SK-N-SH (cell line): ENCODE measurements around the gene CTNNB1. TPM values are rescaled to one million over a fixed set of nuclear protein-coding genes. Genes with fewer than 3 reads are reported as not detected.

Source experiments
- CTCF ChIA-PET: fragments of 300-600, 350-600 bp; formaldehyde crosslinking; extraction: SDS; loops from one replicate; lab custom pipeline; 2021; lab: Yijun Ruan, JAX
- POLR2A ChIA-PET: fragments of 350-600 bp; sonication (Branson Sonifier 250); formaldehyde crosslinking; extraction: SDS; loops from one replicate; lab custom pipeline; 2020; ENCODE audit warnings: antibody characterized with exemption, inconsistent platforms; lab: Yijun Ruan, JAX
- DNase-seq: peaks from one replicate; pipeline ENCODE4 v3.0.0; 2012
- H2AFZ ChIP-seq: fragments of 200-600 bp; sonication (generic); 2 replicates; pipeline ENCODE4 v1.8.1; 2016; ENCODE audit warnings: antibody characterized with exemption, mild to moderate bottlenecking, low read depth
- H3F3A ChIP-seq: fragments of 200-600 bp; sonication (generic); replicated peaks from 2 replicates; pipeline ENCODE3; 2016; ENCODE audit warnings: antibody characterized with exemption, mild to moderate bottlenecking; ENCODE audit not compliant: insufficient read depth
- H3K27ac ChIP-seq, 2 experiments: fragments of 200-500 bp in 1 of 2; fragments of 200-600 bp in 1 of 2; sonication (Bioruptor generic) in 1 of 2; sonication (generic), shearing (Covaris generic) in 1 of 2; 2 replicates each; pipeline versions ENCODE4 v1.5.1 to v1.6.1; 2014 to 2016; ENCODE audit warnings: low read depth in 2 of 2, inconsistent platforms in 1 of 2, low read length in 1 of 2, mild to moderate bottlenecking in 1 of 2, mixed read lengths in 1 of 2
- H3K27me3 ChIP-seq: fragments of 200-600 bp; sonication (generic), shearing (Covaris generic); 2 replicates; pipeline ENCODE4 v1.6.1; 2016; ENCODE audit warnings: mixed run types; ENCODE audit not compliant: insufficient read depth
- H3K36me3 ChIP-seq, 2 experiments: fragments of 200-500 bp in 1 of 2; fragments of 200-600 bp in 1 of 2; sonication (Bioruptor generic) in 1 of 2; sonication (generic) in 1 of 2; replicated peaks in 1 of 2; 2 replicates each; pipeline versions ENCODE3 to v1.5.1; 2014 to 2016; ENCODE audit warnings: low read length in 1 of 2, mild to moderate bottlenecking in 1 of 2; ENCODE audit not compliant: insufficient read depth in 2 of 2, control insufficient read depth in 1 of 2
- H3K4me1 ChIP-seq, 2 experiments: fragments of 200-500 bp in 1 of 2; fragments of 200-600 bp in 1 of 2; sonication (Bioruptor generic) in 1 of 2; sonication (generic), shearing (Covaris generic) in 1 of 2; 2 replicates each; pipeline versions ENCODE4 v1.5.1 to v1.6.1; 2014 to 2016; ENCODE audit warnings: low read depth in 1 of 2, low read length in 1 of 2, mixed run types in 1 of 2; ENCODE audit not compliant: insufficient read depth in 2 of 2, control insufficient read depth in 1 of 2
- H3K4me2 ChIP-seq: fragments of 200-600 bp; sonication (generic), shearing (Covaris generic); 2 replicates; pipeline ENCODE4 v1.6.1; 2017; ENCODE audit warnings: mixed run types
- H3K4me3 ChIP-seq, 2 experiments: fragments of 200-500 bp in 1 of 2; fragments of 200-600 bp in 1 of 2; sonication (Bioruptor generic) in 1 of 2; sonication (generic), shearing (Covaris generic) in 1 of 2; 2 replicates each; pipeline versions ENCODE4 v1.5.1 to v1.8.1; 2014 to 2016; ENCODE audit warnings: low read depth in 2 of 2, inconsistent platforms in 1 of 2, low read length in 1 of 2, mild to moderate bottlenecking in 1 of 2, mixed read lengths in 1 of 2, moderate library complexity in 1 of 2
- H3K79me2 ChIP-seq: fragments of 200-600 bp; sonication (generic); 2 replicates; pipeline ENCODE4 v1.8.1; 2017; ENCODE audit warnings: mild to moderate bottlenecking; ENCODE audit not compliant: insufficient read depth
- H3K9ac ChIP-seq: fragments of 200-600 bp; sonication (generic); 2 replicates; pipeline ENCODE4 v1.6.1; 2017; ENCODE audit warnings: mixed run types
- H3K9me2 ChIP-seq: fragments of 200-600 bp; sonication (generic); 2 replicates; pipeline ENCODE4 v1.6.1; 2017; ENCODE audit warnings: mixed run types
- H3K9me3 ChIP-seq: fragments of 200-600 bp; sonication (generic); 2 replicates; pipeline ENCODE4 v1.6.1; 2017; ENCODE audit warnings: mixed run types, mild to moderate bottlenecking, moderate library complexity
- H4K20me1 ChIP-seq: fragments of 200-600 bp; sonication (generic); 2 replicates; pipeline ENCODE4 v1.6.1; 2017; ENCODE audit warnings: mild to moderate bottlenecking, mixed run types; ENCODE audit not compliant: insufficient read depth
- ELF1 ChIP-seq: IDR thresholded peaks from 2 replicates; pipeline ENCODE4 v1.4.0; 2012
- FOXM1 ChIP-seq: IDR thresholded peaks from 2 replicates; pipeline ENCODE4 v1.4.0; 2012; ENCODE audit warnings: low read depth, mild to moderate bottlenecking
- GABPA ChIP-seq: IDR thresholded peaks from 2 replicates; pipeline ENCODE4 v1.4.0; 2012; ENCODE audit warnings: low read depth, mild to moderate bottlenecking
- GATA2 ChIP-seq: sonication (generic); formaldehyde crosslinking; IDR thresholded peaks from 2 replicates; pipeline ENCODE4 v1.5.0; 2020; ENCODE audit warnings: mild to moderate bottlenecking, missing genetic modification reagents
- JUND ChIP-seq: IDR thresholded peaks from 2 replicates; pipeline ENCODE4 v1.4.0; 2012
- NFIC ChIP-seq: IDR thresholded peaks from 2 replicates; pipeline ENCODE4 v1.4.0; 2012; ENCODE audit warnings: borderline replicate concordance
- SIN3A ChIP-seq: IDR thresholded peaks from 2 replicates; pipeline ENCODE4 v1.6.1; 2012; ENCODE audit warnings: low read depth, mild to moderate bottlenecking, low read length, moderate library complexity, borderline replicate concordance
- SMC3 ChIP-seq: IDR thresholded peaks from 2 replicates; pipeline ENCODE4 v1.6.1; 2012; ENCODE audit warnings: low read depth, low read length, improper control_type of control experiment
- TAF1 ChIP-seq: IDR thresholded peaks from 2 replicates; pipeline ENCODE4 v1.6.1; 2012; ENCODE audit warnings: low read depth, mild to moderate bottlenecking, low read length, moderate library complexity, borderline replicate concordance
- TCF12 ChIP-seq: IDR thresholded peaks from 2 replicates; pipeline ENCODE4 v1.4.0; 2012
- WGBS: methylation state at CpG from one replicate; pipeline ENCODE4 v1.1.6; 2017; ENCODE audit warnings: low lambda C conversion rate; 5-methylcytosine and 5-hydroxymethylcytosine counted together
- polyA plus RNA-seq, 3 experiments: library from polyadenylated mRNA; depleted of rRNA; stranded (reverse); fragments of >200 nt; gene quantifications; 2 replicates each; pipeline ENCODE4 v1.2.3, GENCODE V29; 2012
- TF ChIP-seq, protein P1 (sequence below): IDR thresholded peaks from 2 replicates; pipeline ENCODE4; 2012
- TF ChIP-seq, protein P2 (sequence below): IDR thresholded peaks from 2 replicates; pipeline ENCODE4 v1.4.0; 2012; ENCODE audit warnings: low read depth, borderline replicate concordance
- TF ChIP-seq, protein P3 (sequence below): IDR thresholded peaks from 2 replicates; pipeline ENCODE4 v1.4.0; 2012; ENCODE audit warnings: low read depth, borderline replicate concordance
- TF ChIP-seq, protein P4 (sequence below): fragments of 150-350 bp; IDR thresholded peaks from 2 replicates; pipeline ENCODE4 v1.6.1; 2017; ENCODE audit warnings: antibody characterized with exemption, low read length, low read depth, borderline replicate concordance

Gene CTNNB1
- polyA plus RNA-seq, 1 of the 3 experiments (the other 2 are of a cell fraction) = 178 TPM

DNA sequence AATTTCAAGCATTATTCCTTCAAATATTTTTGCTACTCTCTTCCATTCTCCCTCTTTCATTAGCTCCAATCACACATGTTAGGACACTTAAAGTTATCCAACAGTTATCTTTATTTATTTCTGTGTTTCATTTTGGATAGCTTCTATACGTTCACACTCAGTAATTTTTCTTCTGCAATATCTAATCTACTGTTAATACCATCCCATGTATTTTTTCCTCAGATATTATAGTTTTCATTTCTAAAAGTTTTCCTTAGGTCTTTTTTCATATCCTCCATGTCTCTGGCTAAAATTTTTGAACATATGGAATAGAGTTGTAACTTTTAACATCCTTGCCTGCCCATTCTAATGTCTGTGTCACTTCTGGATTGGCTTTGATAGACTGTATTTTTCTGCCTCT is 73.4 kb downstream of the CTNNB1 start:
- Histone ChIP-seq H3K27me3 (no peaks in the 10 kb centered on the region), H3K4me2 (no peak overlapping the region), H3K36me3 (no peaks in the 10 kb centered on the region), H3K79me2 (no peaks in the 10 kb centered on the region), H3K9me2 (no peaks in the 10 kb centered on the region), H3K9me3 (no peaks in the 10 kb centered on the region), H3K4me3 (no peak overlapping the region), H3F3A (no peaks in the 10 kb centered on the region), H3K4me1 (peaks cover 0 to 2% of the 10 kb centered on the region in 2 experiments; a peak in 2 of 4 replicates), H3K27ac (no peak overlapping the region), H4K20me1 (no peaks in the 10 kb centered on the region), H3K9ac (no peak overlapping the region), H2AFZ (no peak overlapping the region)
- TF ChIP-seq SIN3A (no peak), NFIC (no peak), GABPA (no peak), FOXM1 (no peak), TCF12 (no peak), TAF1 (no peak), SMC3 (no peak), ELF1 (no peak), JUND (no peak), GATA2 (CRISPR knock-in tag) (no peak)
- TF ChIP-seq, protein P1, sequence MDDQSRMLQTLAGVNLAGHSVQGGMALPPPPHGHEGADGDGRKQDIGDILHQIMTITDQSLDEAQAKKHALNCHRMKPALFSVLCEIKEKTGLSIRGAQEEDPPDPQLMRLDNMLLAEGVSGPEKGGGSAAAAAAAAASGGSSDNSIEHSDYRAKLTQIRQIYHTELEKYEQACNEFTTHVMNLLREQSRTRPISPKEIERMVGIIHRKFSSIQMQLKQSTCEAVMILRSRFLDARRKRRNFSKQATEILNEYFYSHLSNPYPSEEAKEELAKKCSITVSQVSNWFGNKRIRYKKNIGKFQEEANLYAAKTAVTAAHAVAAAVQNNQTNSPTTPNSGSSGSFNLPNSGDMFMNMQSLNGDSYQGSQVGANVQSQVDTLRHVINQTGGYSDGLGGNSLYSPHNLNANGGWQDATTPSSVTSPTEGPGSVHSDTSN = no peak
- TF ChIP-seq, protein P2, sequence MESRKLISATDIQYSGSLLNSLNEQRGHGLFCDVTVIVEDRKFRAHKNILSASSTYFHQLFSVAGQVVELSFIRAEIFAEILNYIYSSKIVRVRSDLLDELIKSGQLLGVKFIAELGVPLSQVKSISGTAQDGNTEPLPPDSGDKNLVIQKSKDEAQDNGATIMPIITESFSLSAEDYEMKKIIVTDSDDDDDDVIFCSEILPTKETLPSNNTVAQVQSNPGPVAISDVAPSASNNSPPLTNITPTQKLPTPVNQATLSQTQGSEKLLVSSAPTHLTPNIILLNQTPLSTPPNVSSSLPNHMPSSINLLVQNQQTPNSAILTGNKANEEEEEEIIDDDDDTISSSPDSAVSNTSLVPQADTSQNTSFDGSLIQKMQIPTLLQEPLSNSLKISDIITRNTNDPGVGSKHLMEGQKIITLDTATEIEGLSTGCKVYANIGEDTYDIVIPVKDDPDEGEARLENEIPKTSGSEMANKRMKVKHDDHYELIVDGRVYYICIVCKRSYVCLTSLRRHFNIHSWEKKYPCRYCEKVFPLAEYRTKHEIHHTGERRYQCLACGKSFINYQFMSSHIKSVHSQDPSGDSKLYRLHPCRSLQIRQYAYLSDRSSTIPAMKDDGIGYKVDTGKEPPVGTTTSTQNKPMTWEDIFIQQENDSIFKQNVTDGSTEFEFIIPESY = no peak
- TF ChIP-seq, protein P3, sequence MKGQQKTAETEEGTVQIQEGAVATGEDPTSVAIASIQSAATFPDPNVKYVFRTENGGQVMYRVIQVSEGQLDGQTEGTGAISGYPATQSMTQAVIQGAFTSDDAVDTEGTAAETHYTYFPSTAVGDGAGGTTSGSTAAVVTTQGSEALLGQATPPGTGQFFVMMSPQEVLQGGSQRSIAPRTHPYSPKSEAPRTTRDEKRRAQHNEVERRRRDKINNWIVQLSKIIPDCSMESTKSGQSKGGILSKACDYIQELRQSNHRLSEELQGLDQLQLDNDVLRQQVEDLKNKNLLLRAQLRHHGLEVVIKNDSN = no peak
- TF ChIP-seq, protein P4, sequence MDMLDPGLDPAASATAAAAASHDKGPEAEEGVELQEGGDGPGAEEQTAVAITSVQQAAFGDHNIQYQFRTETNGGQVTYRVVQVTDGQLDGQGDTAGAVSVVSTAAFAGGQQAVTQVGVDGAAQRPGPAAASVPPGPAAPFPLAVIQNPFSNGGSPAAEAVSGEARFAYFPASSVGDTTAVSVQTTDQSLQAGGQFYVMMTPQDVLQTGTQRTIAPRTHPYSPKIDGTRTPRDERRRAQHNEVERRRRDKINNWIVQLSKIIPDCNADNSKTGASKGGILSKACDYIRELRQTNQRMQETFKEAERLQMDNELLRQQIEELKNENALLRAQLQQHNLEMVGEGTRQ = no peak
- ChIA-PET CTCF (no interaction called here), POLR2A (no interaction called here)
- 84% methylated on average over 1 of the region's 1 CpG for WGBS
- DNase-seq = no peak
